ENCODE data around the gene DNAJB4. TPM values are rescaled to one million over a fixed set of nuclear protein-coding genes. Genes with fewer than 3 reads are reported as not detected.

Gene DNAJB4
- total and polyA plus RNA-seq, 2 donors (not counting 3 experiments of a cell fraction or from before 2014, with no cell fraction given) = 30.4 to 136 TPM

- TF ChIP-seq FOS (IDR thresholded peaks at IDR 0.05; ENCODE audit: borderline replicate concordance, insufficient read depth, low read length) (no peak), EZH2 (IDR thresholded peaks at IDR 0.05; ENCODE audit: borderline replicate concordance, low read depth, low read length, severe bottlenecking) (no peak), POLR2AphosphoS5 (IDR thresholded peaks at IDR 0.05; ENCODE audit: insufficient read depth, low read depth, low read length) (no peak), POLR2A (IDR thresholded peaks at IDR 0.05; ENCODE audit: low read depth, low read length) (no peak), GATA2 (IDR thresholded peaks at IDR 0.05; ENCODE audit: insufficient read depth, insufficient read length, low read depth, low read length) (no peak), MYC (IDR thresholded peaks at IDR 0.05; ENCODE audit: low read depth, low read length) (no peak), MAX (IDR thresholded peaks at IDR 0.05; ENCODE audit: insufficient read depth, insufficient read length) (no peak), JUN (IDR thresholded peaks at IDR 0.05; ENCODE audit: borderline replicate concordance, insufficient read depth, insufficient read length, low read depth) (no peak), CTCF (IDR thresholded peaks at IDR 0.05; ENCODE audit: extremely low read depth in 1 of 2, insufficient read depth in 1 of 2, low read depth in 1 of 2, low read length in 2 of 2) (no peak)
- H3K4me2 ChIP-seq (ENCODE audit: insufficient read depth, low read length) = no peak overlapping the region
- no peaks in the 10 kb centered on the region for H3K9me3 ChIP-seq (replicated peaks; ENCODE audit: control insufficient read depth, insufficient read depth, low read length)
- peaks cover 95% of the 10 kb centered on the region for H3K79me2 ChIP-seq (ENCODE audit: control insufficient read depth, insufficient read depth, low read length)
- no peak for FAIRE-seq
- intact Hi-C loops (cut with micrococcal nuclease) = no loop called here
- H3K9ac ChIP-seq (replicated peaks; ENCODE audit: extremely low read depth, insufficient read depth, low read length) = no peak overlapping the region
- no peaks in the 10 kb centered on the region for H3K27me3 ChIP-seq (ENCODE audit: control insufficient read depth in 2 of 2, insufficient read depth in 2 of 2, low read length in 2 of 2)
- no peak overlapping the region for H3K27ac ChIP-seq (ENCODE audit: insufficient read depth, low read depth, low read length)
- ChIA-PET CTCF (interaction anchor here (1.0 to 4.2 kb wide), 3 partner anchors 32 to 144 kb away, joined by 3 to 25 read pairs (median 4); no protein-coding TSS in a partner anchor), POLR2A (interaction anchor here (0.7 kb wide), 1 partner anchor 45 kb away, joined by 3 read pairs; no protein-coding TSS in a partner anchor)
- H3K4me1 ChIP-seq (ENCODE audit: control insufficient read depth, extremely low read depth, insufficient read depth, low read length) = peaks cover 4% of the 10 kb centered on the region
- peaks cover 12% of the 10 kb centered on the region for H4K20me1 ChIP-seq (replicated peaks; ENCODE audit: control insufficient read depth, extremely low read depth, insufficient read depth, low read length)
- DNase-seq (ENCODE audit: low read depth, low spot score) = no peak
- no peaks in the 10 kb centered on the region for H3K9me1 ChIP-seq (replicated peaks; ENCODE audit: control insufficient read depth, extremely low read depth, insufficient read depth, low read length)
- no peak overlapping the region for H3K4me3 ChIP-seq (replicated peaks in 1 of 3; ENCODE audit: insufficient read depth in 1 of 3, low read depth in 1 of 3, low read length in 3 of 3)
- H2AFZ ChIP-seq (ENCODE audit: low read depth, low read length) = no peak overlapping the region
- no TSS peak for BruUV-seq (replicated peaks)
- peaks cover 12 to 31% of the 10 kb centered on the region in 2 experiments for H3K36me3 ChIP-seq (ENCODE audit: control insufficient read depth in 2 of 2, extremely low read depth in 1 of 2, insufficient read depth in 2 of 2, low read length in 2 of 2)
- dilution Hi-C loops (cut with MboI; ENCODE audit: extremely low pct_ligation_motif_present, low sequenced_read_pairs) = no loop called here
Measured at GRCh38 chr1:77970192-77970591, 34.5 kb upstream of the DNAJB4 start.
